ENCODE measurements around the gene MBNL2. TPM values are rescaled to one million over a fixed set of nuclear protein-coding genes. Genes with fewer than 3 reads are reported as not detected.

MBNL2 gene
- total and polyA plus RNA-seq, 10 of the 15 experiments (the other 5 are each of a cell fraction or from before 2014, with no cell fraction given): 1.6 to 9.7 (median 6.7) TPM

DNA sequence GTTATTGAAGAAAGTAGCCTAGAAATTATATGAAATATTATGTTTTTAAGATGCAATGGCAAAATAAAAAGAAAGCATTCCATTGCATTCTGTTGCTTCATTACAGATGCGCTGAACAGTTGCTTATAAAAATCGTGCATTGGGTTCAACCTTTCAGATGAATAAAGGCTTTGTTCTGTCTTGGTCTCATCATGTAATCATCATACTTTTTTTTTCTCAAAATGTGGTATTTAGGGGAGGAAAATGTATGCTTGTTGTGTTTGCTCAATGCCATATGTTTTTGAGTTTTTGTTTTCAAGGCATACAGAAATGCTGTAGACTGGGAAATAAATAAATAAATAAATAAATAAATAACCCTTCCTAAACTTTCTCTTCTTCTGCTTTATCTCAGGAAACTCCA, 1.1 kb upstream of the MBNL2 start (continued):
- TF ChIP-seq IKZF2 (IDR thresholded peaks at IDR 0.05) (no peak), HDGF (IDR thresholded peaks at IDR 0.05) (no peak)

GRCh38 chr13:97221466-97221865, 667 bp upstream of the MBNL2 start:
- H3K4me1 ChIP-seq (ENCODE audit: control insufficient read depth, insufficient read depth, low read length): peaks cover 7% of the 10 kb centered on the region; the same call in 1 of the 2 replicates
- ATAC-seq (no peak), FAIRE-seq (no peak), DNase-seq (ENCODE audit: low read depth, low spot score) (no peak)
- BruUV-seq (replicated peaks): no TSS peak
- no peaks in the 10 kb centered on the region for H3K9me3 ChIP-seq (replicated peaks; ENCODE audit: control insufficient read depth, insufficient read depth, low read length)
- peak overlapping the region; percentile 1; the same call in 1 of the 2 replicates for H3K9ac ChIP-seq (ENCODE audit: control insufficient read depth, insufficient read depth, low read length)
- RAD21 ChIA-PET (ENCODE audit: unreplicated experiment): interaction anchor here (1.0 to 4.4 kb wide), 6 partner anchors 9 to 238 kb away, joined by 3 to 20 read pairs (median 8); partner anchors contain the start of gene RAP2A
- TF ChIP-seq CHD1 (IDR thresholded peaks at IDR 0.05; ENCODE audit: low read depth, low read length) (no peak), NFYB (IDR thresholded peaks at IDR 0.05; ENCODE audit: insufficient read depth, low read depth, low read length) (no peak), POU2F2 (IDR thresholded peaks at IDR 0.05; ENCODE audit: borderline replicate concordance, low read depth, low read length) (no peak), BHLHE40 (IDR thresholded peaks at IDR 0.05; ENCODE audit: borderline replicate concordance in 1 of 2, low read depth in 2 of 2, low read length in 1 of 2) (no peak), IKZF1 (conservative IDR thresholded peaks at IDR 0.05) (no peak), RCOR1 (conservative IDR thresholded peaks at IDR 0.05; ENCODE audit: low read depth, low read length) (no peak), FOS (IDR thresholded peaks at IDR 0.05; ENCODE audit: borderline replicate concordance, extremely low read depth, insufficient read length) (no peak), SMC3 (IDR thresholded peaks at IDR 0.05; ENCODE audit: borderline replicate concordance, low read length) (no peak), STAT1 (conservative IDR thresholded peaks at IDR 0.05) (no peak), BRCA1 (IDR thresholded peaks at IDR 0.05; ENCODE audit: low read depth, low read length) (no peak), NFXL1 (IDR thresholded peaks at IDR 0.05; ENCODE audit: borderline replicate concordance) (no peak)
- TF ChIP-seq, protein P1, sequence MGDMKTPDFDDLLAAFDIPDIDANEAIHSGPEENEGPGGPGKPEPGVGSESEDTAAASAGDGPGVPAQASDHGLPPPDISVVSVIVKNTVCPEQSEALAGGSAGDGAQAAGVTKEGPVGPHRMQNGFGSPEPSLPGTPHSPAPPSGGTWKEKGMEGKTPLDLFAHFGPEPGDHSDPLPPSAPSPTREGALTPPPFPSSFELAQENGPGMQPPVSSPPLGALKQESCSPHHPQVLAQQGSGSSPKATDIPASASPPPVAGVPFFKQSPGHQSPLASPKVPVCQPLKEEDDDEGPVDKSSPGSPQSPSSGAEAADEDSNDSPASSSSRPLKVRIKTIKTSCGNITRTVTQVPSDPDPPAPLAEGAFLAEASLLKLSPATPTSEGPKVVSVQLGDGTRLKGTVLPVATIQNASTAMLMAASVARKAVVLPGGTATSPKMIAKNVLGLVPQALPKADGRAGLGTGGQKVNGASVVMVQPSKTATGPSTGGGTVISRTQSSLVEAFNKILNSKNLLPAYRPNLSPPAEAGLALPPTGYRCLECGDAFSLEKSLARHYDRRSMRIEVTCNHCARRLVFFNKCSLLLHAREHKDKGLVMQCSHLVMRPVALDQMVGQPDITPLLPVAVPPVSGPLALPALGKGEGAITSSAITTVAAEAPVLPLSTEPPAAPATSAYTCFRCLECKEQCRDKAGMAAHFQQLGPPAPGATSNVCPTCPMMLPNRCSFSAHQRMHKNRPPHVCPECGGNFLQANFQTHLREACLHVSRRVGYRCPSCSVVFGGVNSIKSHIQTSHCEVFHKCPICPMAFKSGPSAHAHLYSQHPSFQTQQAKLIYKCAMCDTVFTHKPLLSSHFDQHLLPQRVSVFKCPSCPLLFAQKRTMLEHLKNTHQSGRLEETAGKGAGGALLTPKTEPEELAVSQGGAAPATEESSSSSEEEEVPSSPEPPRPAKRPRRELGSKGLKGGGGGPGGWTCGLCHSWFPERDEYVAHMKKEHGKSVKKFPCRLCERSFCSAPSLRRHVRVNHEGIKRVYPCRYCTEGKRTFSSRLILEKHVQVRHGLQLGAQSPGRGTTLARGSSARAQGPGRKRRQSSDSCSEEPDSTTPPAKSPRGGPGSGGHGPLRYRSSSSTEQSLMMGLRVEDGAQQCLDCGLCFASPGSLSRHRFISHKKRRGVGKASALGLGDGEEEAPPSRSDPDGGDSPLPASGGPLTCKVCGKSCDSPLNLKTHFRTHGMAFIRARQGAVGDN (IDR thresholded peaks at IDR 0.05): no peak
- H3K36me3 ChIP-seq (ENCODE audit: control insufficient read depth in 2 of 2, insufficient read depth in 2 of 2, low read length in 1 of 2): no peaks in the 10 kb centered on the region
- in situ Hi-C loops (cut with MboI): no loop called here
- peaks cover 38% of the 10 kb centered on the region for H3K79me2 ChIP-seq (ENCODE audit: control insufficient read depth, insufficient read depth, low read length)
- POLR2A ChIA-PET: interaction anchor here (0.6 to 4.7 kb wide), 4 partner anchors 36 to 228 kb away, joined by 3 to 37 read pairs (median 8); partner anchors contain the start of gene RAP2A
- 18% methylated on average over 6 of the region's 6 CpGs for WGBS (ENCODE audit: insufficient coverage, insufficient replicate concordance, low lambda C conversion rate, missing lambda C conversion rate)
- peak overlapping the region; percentile 96 for H3K4me2 ChIP-seq (ENCODE audit: control insufficient read depth, insufficient read depth)
- H3K27ac ChIP-seq (ENCODE audit: control insufficient read depth, insufficient read depth): no peak overlapping the region
- no peaks in the 10 kb centered on the region for H4K20me1 ChIP-seq (ENCODE audit: control insufficient read depth, insufficient read depth)
- no peaks in the 10 kb centered on the region for H3K27me3 ChIP-seq (replicated peaks in 1 of 2; ENCODE audit: control insufficient read depth in 2 of 2, insufficient read depth in 2 of 2, low read length in 1 of 2)
- no peak overlapping the region for H3K4me3 ChIP-seq
- intact Hi-C loops (cut with micrococcal nuclease; ENCODE audit: unreplicated experiment): loop anchor here (5.0 kb wide), 1 partner anchor 136 kb away; no protein-coding TSS in a partner anchor
- SMC1A ChIA-PET (ENCODE audit: uncharacterized antibody, unreplicated experiment): interaction anchor here (1.0 to 4.5 kb wide), 11 partner anchors 9 to 353 kb away, joined by 3 to 29 read pairs (median 7); partner anchors contain the start of gene RAP2A
- CTCF ChIA-PET: interaction anchor here (1.6 to 6.1 kb wide), 3 partner anchors 9 to 212 kb away, joined by 6 to 62 read pairs (median 20); no protein-coding TSS in a partner anchor
- H2AFZ ChIP-seq (ENCODE audit: control insufficient read depth, low read depth, low read length): peak overlapping the region; percentile 94

Data from GM12878 (cell line).